ENCODE measurements around the gene RELCH. TPM values are rescaled to one million over a fixed set of nuclear protein-coding genes. Genes with fewer than 3 reads are reported as not detected.

The RELCH gene
- total RNA-seq, 2 experiments from 2014 or later: 33.3 to 41.2 TPM

- Mint-ChIP-seq H3K27me3 (no peaks in the 10 kb centered on the region), H3K4me3 (no peak overlapping the region), H3K36me3 (peaks cover 9% of the 10 kb centered on the region), H3K9me3 (ENCODE audit: low read depth) (no peaks in the 10 kb centered on the region), H3K4me1 (no peaks in the 10 kb centered on the region), H3K27ac (no peak overlapping the region)
- ATAC-seq: no peak
- DNase-seq: no peak
- CTCF ChIA-PET: interaction anchor here (1.6 kb wide), 1 partner anchor 57 kb away, joined by 4 read pairs; no protein-coding TSS in a partner anchor
Observed at GRCh38 chr18:62245177-62245576, 58.1 kb downstream of the RELCH start.

- Mint-ChIP-seq H3K4me1 (no peaks in the 10 kb centered on the region), H3K27ac (no peak overlapping the region), H3K4me3 (no peak overlapping the region), H3K36me3 (peaks cover 5% of the 10 kb centered on the region), H3K9me3 (ENCODE audit: low read depth) (no peaks in the 10 kb centered on the region), H3K27me3 (no peaks in the 10 kb centered on the region)
- CTCF ChIA-PET: interaction anchor here (0.6 to 2.6 kb wide), 3 partner anchors 13 to 60 kb away, joined by 4 to 7 read pairs (median 4); no protein-coding TSS in a partner anchor
- no peak for ATAC-seq
- no peak for DNase-seq
Observed at GRCh38 chr18:62245699-62246098, 58.6 kb downstream of the RELCH start.

DNA sequence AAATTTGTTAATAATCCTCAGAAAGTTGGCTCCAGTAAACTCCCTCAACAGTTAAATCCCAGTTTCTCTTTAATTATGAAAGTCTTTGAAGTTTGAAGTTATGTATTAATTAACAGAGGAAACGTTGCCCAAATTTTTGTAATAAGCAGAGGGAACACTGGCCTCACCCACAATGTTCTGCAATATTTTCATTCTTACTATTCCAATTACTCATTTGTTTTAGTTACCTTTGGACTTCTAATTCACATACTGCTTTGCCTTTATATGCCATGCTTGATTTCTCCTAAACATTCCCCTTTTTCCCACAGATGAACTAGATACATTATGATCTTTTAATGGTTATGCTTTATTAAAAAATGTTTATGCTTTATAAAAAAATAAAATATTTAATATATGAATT is 61.3 kb downstream of the RELCH start:
- Mint-ChIP-seq H3K9me3 (ENCODE audit: low read depth) (no peaks in the 10 kb centered on the region), H3K4me3 (no peak overlapping the region), H3K4me1 (no peaks in the 10 kb centered on the region), H3K27me3 (no peaks in the 10 kb centered on the region), H3K36me3 (no peaks in the 10 kb centered on the region), H3K27ac (no peak overlapping the region)
- no peak for ATAC-seq
- CTCF ChIA-PET: interaction anchor here (1.1 to 4.9 kb wide), 8 partner anchors 10 to 65 kb away, joined by 4 to 32 read pairs (median 8); partner anchors contain the start of genes PIGN and RELCH
- DNase-seq: no peak

DNA sequence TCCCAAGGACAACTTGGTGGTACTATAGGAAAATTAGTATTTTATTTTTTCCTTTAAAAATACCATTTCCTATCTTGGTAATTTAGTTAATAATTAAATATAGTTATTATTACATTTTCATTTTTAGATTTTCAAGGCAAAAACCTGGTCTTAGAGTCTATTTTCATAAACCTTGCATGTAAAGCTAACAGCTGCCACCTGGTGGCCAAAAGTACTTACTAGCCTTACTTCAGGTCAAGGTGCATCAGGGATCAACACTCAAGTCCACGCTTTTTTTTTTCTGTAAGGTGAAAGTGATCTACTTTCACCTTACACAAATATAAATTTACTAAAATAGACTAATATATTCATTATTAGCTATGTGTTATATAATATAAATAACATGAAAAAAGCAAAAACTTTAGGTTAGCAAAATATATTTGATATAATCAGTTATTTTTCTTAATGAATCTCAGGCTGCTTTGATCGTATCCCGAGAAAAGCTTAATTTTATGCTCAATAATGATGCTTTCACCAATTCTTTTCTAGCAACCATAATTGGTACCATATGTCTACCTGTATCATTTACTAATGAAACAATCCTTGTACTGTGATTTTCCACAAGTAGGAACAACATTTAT is 62.5 kb downstream of the RELCH start:
- Mint-ChIP-seq H3K27me3 (no peaks in the 10 kb centered on the region), H3K27ac (no peak overlapping the region), H3K4me1 (no peaks in the 10 kb centered on the region), H3K36me3 (no peaks in the 10 kb centered on the region), H3K9me3 (ENCODE audit: low read depth) (no peaks in the 10 kb centered on the region), H3K4me3 (no peak overlapping the region)
- CTCF ChIA-PET: interaction anchor here (1.0 to 4.9 kb wide), 17 partner anchors 9 to 90 kb away, joined by 3 to 32 read pairs (median 5); partner anchors contain the start of genes PIGN and RELCH
- ATAC-seq: peak; percentile 49
- DNase-seq: peak; percentile 83

DNA sequence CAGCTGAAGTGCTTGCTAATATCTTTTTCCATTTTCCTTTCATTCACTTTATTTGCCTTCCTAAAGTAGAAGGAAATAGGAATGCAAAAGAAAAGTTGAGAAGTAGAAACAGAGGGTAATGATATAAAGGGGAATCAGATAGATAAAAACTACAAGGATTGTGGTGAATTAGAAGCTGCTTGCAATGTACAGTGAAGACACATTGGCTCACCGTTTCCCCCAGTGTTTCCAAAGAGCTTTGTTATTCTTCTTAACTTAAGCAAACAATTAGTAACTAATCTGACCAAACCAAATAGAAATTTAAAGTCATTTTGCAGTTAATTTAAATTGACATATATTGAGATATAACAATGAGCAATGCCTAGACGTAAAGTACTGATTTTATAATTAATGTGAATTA is 63.4 kb downstream of the RELCH start:
- CTCF ChIA-PET: interaction anchor here (0.6 to 4.9 kb wide), 11 partner anchors 10 to 1112 kb away, joined by 3 to 32 read pairs (median 5); partner anchors contain the start of genes PIGN and RELCH
- Mint-ChIP-seq H3K4me1 (no peaks in the 10 kb centered on the region), H3K36me3 (peaks cover 3% of the 10 kb centered on the region), H3K27ac (no peak overlapping the region), H3K4me3 (no peak overlapping the region), H3K9me3 (ENCODE audit: low read depth) (no peaks in the 10 kb centered on the region), H3K27me3 (no peaks in the 10 kb centered on the region)
- ATAC-seq: no peak
- no peak for DNase-seq

DNA sequence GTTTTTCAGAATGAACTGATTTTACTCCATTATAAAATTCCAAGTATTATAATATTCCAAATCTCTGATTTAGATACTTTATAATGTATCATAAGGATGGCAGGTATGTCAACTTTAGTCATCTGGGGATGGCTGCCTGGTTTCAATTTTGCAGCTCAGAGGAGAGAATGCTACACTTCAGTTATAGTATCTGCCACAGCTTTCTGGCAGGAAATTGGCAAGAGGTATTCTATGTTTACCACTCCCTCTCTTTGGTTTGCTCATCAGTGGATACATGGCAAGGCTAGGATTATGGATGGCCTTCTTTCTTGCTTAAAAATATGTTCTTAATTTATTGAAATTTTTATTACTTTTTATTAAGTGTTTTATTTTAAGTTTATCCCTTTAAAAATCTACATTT is 71.0 kb downstream of the RELCH start:
- ATAC-seq (no peak), DNase-seq (no peak)
- H3K4me1 Mint-ChIP-seq: no peaks in the 10 kb centered on the region
- H3K27me3 Mint-ChIP-seq: no peaks in the 10 kb centered on the region
- CTCF ChIA-PET: interaction anchor here (1.9 kb wide), 1 partner anchor 11 kb away, joined by 7 read pairs; no protein-coding TSS in a partner anchor
- no peak overlapping the region for H3K4me3 Mint-ChIP-seq
- no peak overlapping the region for H3K27ac Mint-ChIP-seq
- H3K36me3 Mint-ChIP-seq: peaks cover 45% of the 10 kb centered on the region
- H3K9me3 Mint-ChIP-seq (ENCODE audit: low read depth): no peaks in the 10 kb centered on the region

- Mint-ChIP-seq H3K4me1 (no peaks in the 10 kb centered on the region), H3K27me3 (no peaks in the 10 kb centered on the region), H3K27ac (no peak overlapping the region), H3K4me3 (no peak overlapping the region), H3K36me3 (peaks cover 45% of the 10 kb centered on the region), H3K9me3 (ENCODE audit: low read depth) (no peaks in the 10 kb centered on the region)
- no peak for ATAC-seq
- DNase-seq: no peak
- CTCF ChIA-PET: interaction anchor here (1.9 kb wide), 1 partner anchor 12 kb away, joined by 7 read pairs; no protein-coding TSS in a partner anchor
Observed at GRCh38 chr18:62258616-62259015, 71.6 kb downstream of the RELCH start.

GRCh38 chr18:62262061-62262460 is 75.0 kb downstream of the RELCH start:
- Mint-ChIP-seq H3K27ac (no peak overlapping the region), H3K27me3 (no peaks in the 10 kb centered on the region), H3K9me3 (ENCODE audit: low read depth) (no peaks in the 10 kb centered on the region), H3K36me3 (peaks cover 47% of the 10 kb centered on the region), H3K4me3 (no peak overlapping the region), H3K4me1 (peaks cover 3% of the 10 kb centered on the region)
- CTCF ChIA-PET: interaction anchor here (2.8 kb wide), 1 partner anchor 13 kb away, joined by 10 read pairs; no protein-coding TSS in a partner anchor
- DNase-seq (no peak), ATAC-seq (no peak)

DNA sequence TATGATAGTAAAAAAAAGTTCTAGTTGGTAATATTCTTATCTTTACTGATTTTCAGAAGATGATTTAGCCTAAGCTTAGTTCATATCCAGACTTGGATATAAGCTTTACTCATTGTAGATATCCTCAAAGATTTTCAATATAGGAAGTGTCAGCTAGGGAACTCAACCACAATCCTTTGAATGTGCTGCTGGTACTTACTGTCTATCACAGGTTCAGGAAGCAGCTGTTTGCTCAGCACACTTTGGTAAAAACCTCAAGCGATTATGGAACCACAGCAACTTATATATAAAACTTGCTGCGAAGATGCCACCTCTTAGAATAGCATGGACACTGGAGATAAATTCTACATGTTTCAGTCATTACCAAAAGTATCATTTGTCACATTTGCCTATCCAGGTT is 77.9 kb downstream of the RELCH start:
- CTCF ChIA-PET: interaction anchor here (0.9 to 1.2 kb wide), 3 partner anchors 9 to 157 kb away, joined by 3 to 4 read pairs (median 3); no protein-coding TSS in a partner anchor
- Mint-ChIP-seq H3K9me3 (ENCODE audit: low read depth) (no peaks in the 10 kb centered on the region), H3K27me3 (no peaks in the 10 kb centered on the region), H3K36me3 (peaks cover 32% of the 10 kb centered on the region), H3K4me1 (peaks cover 3% of the 10 kb centered on the region), H3K27ac (no peak overlapping the region), H3K4me3 (no peak overlapping the region)
- ATAC-seq (no peak), DNase-seq (no peak)

- H3K27me3 Mint-ChIP-seq: no peaks in the 10 kb centered on the region
- CTCF ChIA-PET: interaction anchor here (0.9 to 1.0 kb wide), 2 partner anchors 14 to 27 kb away, joined by 3 to 4 read pairs; no protein-coding TSS in a partner anchor
- no peak overlapping the region for H3K4me3 Mint-ChIP-seq
- no peak overlapping the region for H3K27ac Mint-ChIP-seq
- peaks cover 15% of the 10 kb centered on the region for H3K4me1 Mint-ChIP-seq
- DNase-seq (no peak), ATAC-seq (no peak)
- no peaks in the 10 kb centered on the region for H3K9me3 Mint-ChIP-seq (ENCODE audit: low read depth)
- peaks cover 32% of the 10 kb centered on the region for H3K36me3 Mint-ChIP-seq
Observed at GRCh38 chr18:62277045-62277444, 90.0 kb downstream of the RELCH start.

GRCh38 chr18:62279561-62279960 is 92.5 kb downstream of the RELCH start:
- DNase-seq (no peak), ATAC-seq (no peak)
- no peaks in the 10 kb centered on the region for H3K27me3 Mint-ChIP-seq
- CTCF ChIA-PET: interaction anchor here (1.0 to 1.1 kb wide), 2 partner anchors 23 to 30 kb away, joined by 5 to 6 read pairs; no protein-coding TSS in a partner anchor
- H3K4me1 Mint-ChIP-seq: peaks cover 15% of the 10 kb centered on the region
- H3K9me3 Mint-ChIP-seq (ENCODE audit: low read depth): no peaks in the 10 kb centered on the region
- no peak overlapping the region for H3K4me3 Mint-ChIP-seq
- H3K27ac Mint-ChIP-seq: no peak overlapping the region
- H3K36me3 Mint-ChIP-seq: peaks cover 45% of the 10 kb centered on the region

GRCh38 chr18:62280058-62280457 is 93.0 kb downstream of the RELCH start:
- H3K27me3 Mint-ChIP-seq: no peaks in the 10 kb centered on the region
- CTCF ChIA-PET: interaction anchor here (1.0 to 1.1 kb wide), 2 partner anchors 23 to 30 kb away, joined by 5 to 6 read pairs; no protein-coding TSS in a partner anchor
- no peak for DNase-seq
- H3K27ac Mint-ChIP-seq: no peak overlapping the region
- no peaks in the 10 kb centered on the region for H3K9me3 Mint-ChIP-seq (ENCODE audit: low read depth)
- peaks cover 15% of the 10 kb centered on the region for H3K4me1 Mint-ChIP-seq
- no peak overlapping the region for H3K4me3 Mint-ChIP-seq
- peaks cover 47% of the 10 kb centered on the region for H3K36me3 Mint-ChIP-seq
- no peak for ATAC-seq

- no peak for DNase-seq
- Mint-ChIP-seq H3K36me3 (peaks cover 53% of the 10 kb centered on the region), H3K4me1 (peaks cover 18% of the 10 kb centered on the region), H3K9me3 (ENCODE audit: low read depth) (no peaks in the 10 kb centered on the region), H3K27me3 (no peaks in the 10 kb centered on the region), H3K4me3 (no peak overlapping the region), H3K27ac (no peak overlapping the region)
- no peak for ATAC-seq
- CTCF ChIA-PET: no interaction called here
Observed at GRCh38 chr18:62280786-62281185, 93.7 kb downstream of the RELCH start.

DNA sequence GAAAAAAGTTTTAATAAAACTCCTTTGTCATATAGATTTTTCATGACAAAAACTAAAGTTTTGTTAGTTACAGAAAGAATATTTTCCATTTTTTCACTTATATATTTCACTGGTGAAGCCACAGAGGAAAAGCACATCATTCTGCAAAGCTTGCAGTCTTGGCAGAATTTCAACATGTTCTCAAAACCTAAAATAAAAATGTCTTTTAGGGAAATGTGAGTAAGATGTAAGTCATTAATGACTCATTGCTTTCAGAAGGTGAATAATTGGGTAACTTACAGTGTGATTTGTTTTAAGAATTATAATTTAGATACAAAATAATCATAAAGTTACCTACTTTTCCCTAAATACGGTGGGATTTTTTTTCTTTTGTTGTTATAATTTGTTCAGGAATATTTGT is 94.6 kb downstream of the RELCH start:
- Mint-ChIP-seq H3K4me3 (no peak overlapping the region), H3K9me3 (ENCODE audit: low read depth) (no peaks in the 10 kb centered on the region), H3K27me3 (no peaks in the 10 kb centered on the region), H3K4me1 (peaks cover 18% of the 10 kb centered on the region), H3K36me3 (peaks cover 52% of the 10 kb centered on the region), H3K27ac (no peak overlapping the region)
- CTCF ChIA-PET: no interaction called here
- ATAC-seq (no peak), DNase-seq (no peak)
